ENCODE results near the gene PIP5K1C. TPM values are rescaled to one million over a fixed set of nuclear protein-coding genes. Genes with fewer than 3 reads are reported as not detected.

Gene PIP5K1C
- total RNA-seq, 1 experiment from 2014 or later: 35.5 TPM

Other genes with a start within 250 kb of the PIP5K1C start
- not detected in 2 replicates for gene SMIM24, start 219.9 kb downstream of the PIP5K1C start, total RNA-seq (2021)
- gene SMIM44, start 217.0 kb downstream of the PIP5K1C start, total RNA-seq (2021): not detected in 2 replicates
- gene DOHH, start 199.8 kb downstream of the PIP5K1C start, total RNA-seq (2021): 19.0 and 22.3 TPM in 2 replicates
- 87.4 and 87.5 TPM in 2 replicates for gene FZR1, start 194.2 kb downstream of the PIP5K1C start, total RNA-seq (2021)
- 4.2 and 7.7 TPM in 2 replicates for gene TEKTIP1, start 161.3 kb downstream of the PIP5K1C start, total RNA-seq (2021)
- gene MFSD12, start 142.9 kb downstream of the PIP5K1C start, total RNA-seq (2021): 44.7 and 48.2 TPM in 2 replicates
- 53.9 and 71.5 TPM in 2 replicates for gene HMG20B, start 127.5 kb downstream of the PIP5K1C start, total RNA-seq (2021)
- gene GIPC3, start 115.0 kb downstream of the PIP5K1C start, total RNA-seq (2021): 0.34 and 1.2 TPM in 2 replicates
- 0.56 and 0.70 TPM in 2 replicates for gene TBXA2R, start 93.6 kb downstream of the PIP5K1C start, total RNA-seq (2021)
- gene CACTIN, start 73.7 kb downstream of the PIP5K1C start, total RNA-seq (2021): 35.9 and 36.3 TPM in 2 replicates
- 0.63 TPM in 1 of 2 replicates, not detected in the other for gene TJP3, start 7.9 kb upstream of the PIP5K1C start, total RNA-seq (2021)
- 30.0 and 32.6 TPM in 2 replicates for gene APBA3, start 61.2 kb upstream of the PIP5K1C start, total RNA-seq (2021)
- gene MRPL54, start 62.2 kb upstream of the PIP5K1C start, total RNA-seq (2021): 47.2 and 51.3 TPM in 2 replicates
- not detected in 2 replicates for gene RAX2, start 71.8 kb upstream of the PIP5K1C start, total RNA-seq (2021)
- gene MATK, start 85.9 kb upstream of the PIP5K1C start, total RNA-seq (2021): 2.0 and 3.5 TPM in 2 replicates
- gene ZFR2, start 168.6 kb upstream of the PIP5K1C start, total RNA-seq (2021): 1.7 and 2.0 TPM in 2 replicates
- gene ATCAY, start 180.2 kb upstream of the PIP5K1C start, total RNA-seq (2021): 0.76 and 0.95 TPM in 2 replicates
- not detected in 2 replicates for gene NMRK2, start 232.6 kb upstream of the PIP5K1C start, total RNA-seq (2021)